CD14-positive monocyte (primary cell): ENCODE data around the gene ADPRM. TPM values are rescaled to one million over a fixed set of nuclear protein-coding genes. Genes with fewer than 3 reads are reported as not detected.

Experiments used
- DNase-seq, 3 donors: peaks; one replicate each; pipeline ENCODE4 v3.0.0-alpha.2; 2011 to 2022
- H2AFZ ChIP-seq: 2 replicates; pipeline ENCODE4 v1.6.0; 2012; ENCODE audit warnings: mild to moderate bottlenecking, low read depth, low read length, inconsistent platforms; ENCODE audit not compliant: insufficient read depth, poor library complexity, severe bottlenecking
- H3K27ac ChIP-seq, 2 donors: 1 replicate in 1 of 2; 2 replicates in 1 of 2; pipeline ENCODE4 v1.5.1; 2012 to 2013; ENCODE audit warnings: low read length in 2 of 2, control low read depth in 1 of 2, inconsistent platforms in 1 of 2, low read depth in 1 of 2, mild to moderate bottlenecking in 1 of 2
- H3K27me3 ChIP-seq, 2 donors: one replicate each; pipeline versions ENCODE4 v1.6.0 to v1.6.1; 2011 to 2013; ENCODE audit warnings: low read length in 2 of 2; ENCODE audit not compliant: control insufficient read depth in 2 of 2, insufficient read depth in 2 of 2
- H3K36me3 ChIP-seq, 2 donors: replicated peaks in 1 of 2; 1 replicate in 1 of 2; 2 replicates in 1 of 2; pipeline versions ENCODE4 v1.5.1 to v1.6.1; 2012 to 2013; ENCODE audit warnings: low read length in 2 of 2, control low read depth in 1 of 2, inconsistent platforms in 1 of 2, mild to moderate bottlenecking in 1 of 2; ENCODE audit not compliant: insufficient read depth in 2 of 2, control insufficient read depth in 1 of 2
- H3K4me1 ChIP-seq, 2 donors: 1 replicate in 1 of 2; 2 replicates in 1 of 2; pipeline versions ENCODE4 v1.5.1 to v1.6.1; 2012 to 2013; ENCODE audit warnings: low read length in 2 of 2, control low read depth in 1 of 2, inconsistent platforms in 1 of 2, mild to moderate bottlenecking in 1 of 2, moderate library complexity in 1 of 2; ENCODE audit not compliant: insufficient read depth in 2 of 2, control insufficient read depth in 1 of 2
- H3K4me2 ChIP-seq: replicated peaks from 2 replicates; pipeline ENCODE3; 2012; ENCODE audit warnings: low read length, moderate library complexity, mild to moderate bottlenecking; ENCODE audit not compliant: poor library complexity, severe bottlenecking; ENCODE audit errors: extremely low read depth
- H3K4me3 ChIP-seq, 3 experiments: fragments of 200-600 bp in 1 of 3; sonication (generic) in 1 of 3; replicated peaks in 1 of 3; 1 replicate in 2 of 3; 2 replicates in 1 of 3; pipeline ENCODE4 v1.5.1; 2011 to 2013; ENCODE audit warnings: low read length in 3 of 3, mild to moderate bottlenecking in 3 of 3, control low read depth in 2 of 3, low read depth in 2 of 3, inconsistent platforms in 1 of 3, moderate library complexity in 1 of 3
- H3K79me2 ChIP-seq: 2 replicates; pipeline ENCODE4 v1.6.0; 2012; ENCODE audit warnings: mild to moderate bottlenecking, control low read depth, inconsistent platforms, low read length, moderate library complexity; ENCODE audit not compliant: insufficient read depth
- H3K9ac ChIP-seq: 2 replicates; pipeline ENCODE4 v1.6.0; 2017; ENCODE audit warnings: low read length, mild to moderate bottlenecking; ENCODE audit not compliant: insufficient read depth, poor library complexity, severe bottlenecking
- H3K9me3 ChIP-seq, 2 donors: replicated peaks in 1 of 2; 1 replicate in 1 of 2; 2 replicates in 1 of 2; pipeline versions ENCODE4 v1.5.1 to v1.6.1; 2012 to 2013; ENCODE audit warnings: low read length in 2 of 2, control low read depth in 1 of 2; ENCODE audit not compliant: control insufficient read depth in 1 of 2, insufficient read depth in 1 of 2
- H4K20me1 ChIP-seq: 2 replicates; pipeline ENCODE4 v1.6.0; 2012; ENCODE audit warnings: mild to moderate bottlenecking, low read length, control low read depth, moderate library complexity; ENCODE audit not compliant: insufficient read depth
- H3K27ac Mint-ChIP-seq, 7 donors: one replicate each; pipeline ENCODE4 v1.8.0; 2020; ENCODE audit warnings: mild to moderate bottlenecking in 7 of 7, mixed read lengths in 7 of 7, moderate library complexity in 6 of 7, inconsistent platforms in 2 of 7
- H3K27me3 Mint-ChIP-seq, 3 donors: one replicate each; pipeline ENCODE4 v1.8.0; 2021 to 2022; ENCODE audit warnings: low read depth in 3 of 3, mild to moderate bottlenecking in 3 of 3, mixed read lengths in 3 of 3, moderate library complexity in 3 of 3, inconsistent platforms in 1 of 3
- H3K36me3 Mint-ChIP-seq, 2 donors: one replicate each; pipeline ENCODE4 v1.8.0; 2020; ENCODE audit warnings: mixed read lengths in 2 of 2, inconsistent platforms in 1 of 2, mild to moderate bottlenecking in 1 of 2
- H3K4me1 Mint-ChIP-seq: one replicate; pipeline ENCODE4 v1.8.0; 2020; ENCODE audit warnings: mild to moderate bottlenecking, mixed read lengths
- H3K4me3 Mint-ChIP-seq, 2 donors: one replicate each; pipeline ENCODE4 v1.8.0; 2020; ENCODE audit warnings: mild to moderate bottlenecking in 2 of 2, mixed read lengths in 2 of 2, moderate library complexity in 1 of 2
- H3K9me3 Mint-ChIP-seq, 7 donors: one replicate each; pipeline ENCODE4 v1.8.0; 2020 to 2022; ENCODE audit warnings: mixed read lengths in 7 of 7, mild to moderate bottlenecking in 6 of 7, moderate library complexity in 6 of 7, inconsistent platforms in 2 of 7
- WGBS: methylation state at CpG from one replicate; pipeline ENCODE4 v1.1.5; 2013; ENCODE audit warnings: missing lambda C conversion rate; ENCODE audit not compliant: insufficient coverage; 5-methylcytosine and 5-hydroxymethylcytosine counted together
- intact Hi-C, 2 donors: fragments of 100-400 bp; cut with micrococcal nuclease; formaldehyde crosslinking; loops; one replicate each; pipeline versions ENCODE4 v1.15.0 to v1.15.1; 2023
- polyA plus RNA-seq, 3 donors: library from polyadenylated mRNA; depleted of rRNA in 1 of 3; unstranded in 2 of 3; stranded (reverse) in 1 of 3; fragments of 300-500 nt in 2 of 3; fragments of >200 nt in 1 of 3; fragmentation: Illumina TruSeq in 2 of 3; gene quantifications; 1 replicate in 2 of 3; 2 replicates in 1 of 3; pipeline ENCODE4 v1.2.3, GENCODE V29; 2012 to 2021
- TF ChIP-seq, protein P1 (sequence below): fragments of 200-600 bp; IDR thresholded peaks from one replicate; pipeline ENCODE4 v1.8.0; 2022; ENCODE audit warnings: antibody characterized with exemption, mild to moderate bottlenecking

The ADPRM gene
- polyA plus RNA-seq, 3 donors = 6.0 to 9.3 (median 7.5) TPM

DNA sequence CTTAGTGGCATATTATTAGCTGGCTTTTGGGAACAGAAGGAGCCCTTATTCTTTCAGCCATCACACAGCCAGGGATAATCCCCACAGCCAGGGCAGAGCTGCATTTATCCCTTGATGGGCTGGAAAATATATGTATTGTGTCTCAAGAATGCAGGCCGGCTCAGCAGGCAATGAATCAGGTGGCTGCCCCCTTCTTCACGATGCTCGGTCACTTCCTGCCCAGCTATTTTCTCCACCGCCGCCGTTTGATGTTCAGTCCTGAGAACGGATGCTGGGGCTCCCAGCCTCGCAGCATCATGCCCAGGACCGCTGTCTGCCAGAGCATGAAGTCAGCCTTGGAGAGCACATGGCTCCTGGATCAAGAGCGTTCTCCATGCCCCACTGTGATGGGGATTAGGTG is 36.0 kb upstream of the ADPRM start:
- Histone ChIP-seq H3K27me3 (no peaks in the 10 kb centered on the region), H3K9me3 (no peaks in the 10 kb centered on the region), H3K27ac (no peak overlapping the region), H3K4me2 (no peak overlapping the region), H4K20me1 (no peaks in the 10 kb centered on the region), H3K36me3 (no peaks in the 10 kb centered on the region), H3K79me2 (no peaks in the 10 kb centered on the region), H3K9ac (no peak overlapping the region), H3K4me1 (no peaks in the 10 kb centered on the region), H2AFZ (no peak overlapping the region), H3K4me3 (no peak overlapping the region)
- TF ChIP-seq, protein P1, sequence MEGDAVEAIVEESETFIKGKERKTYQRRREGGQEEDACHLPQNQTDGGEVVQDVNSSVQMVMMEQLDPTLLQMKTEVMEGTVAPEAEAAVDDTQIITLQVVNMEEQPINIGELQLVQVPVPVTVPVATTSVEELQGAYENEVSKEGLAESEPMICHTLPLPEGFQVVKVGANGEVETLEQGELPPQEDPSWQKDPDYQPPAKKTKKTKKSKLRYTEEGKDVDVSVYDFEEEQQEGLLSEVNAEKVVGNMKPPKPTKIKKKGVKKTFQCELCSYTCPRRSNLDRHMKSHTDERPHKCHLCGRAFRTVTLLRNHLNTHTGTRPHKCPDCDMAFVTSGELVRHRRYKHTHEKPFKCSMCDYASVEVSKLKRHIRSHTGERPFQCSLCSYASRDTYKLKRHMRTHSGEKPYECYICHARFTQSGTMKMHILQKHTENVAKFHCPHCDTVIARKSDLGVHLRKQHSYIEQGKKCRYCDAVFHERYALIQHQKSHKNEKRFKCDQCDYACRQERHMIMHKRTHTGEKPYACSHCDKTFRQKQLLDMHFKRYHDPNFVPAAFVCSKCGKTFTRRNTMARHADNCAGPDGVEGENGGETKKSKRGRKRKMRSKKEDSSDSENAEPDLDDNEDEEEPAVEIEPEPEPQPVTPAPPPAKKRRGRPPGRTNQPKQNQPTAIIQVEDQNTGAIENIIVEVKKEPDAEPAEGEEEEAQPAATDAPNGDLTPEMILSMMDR = no peak
- Mint-ChIP-seq H3K36me3 (peaks cover 6 to 12% of the 10 kb centered on the region in 2 donors), H3K27me3 (no peaks in the 10 kb centered on the region), H3K9me3 (no peaks in the 10 kb centered on the region), H3K27ac (peak overlapping the region in 1 of 7 donors; percentile 62), H3K4me1 (no peaks in the 10 kb centered on the region), H3K4me3 (no peak overlapping the region)
- no peak for DNase-seq
- intact Hi-C loops = no loop called here
- WGBS = 91% methylated on average over 10 of the region's 10 CpGs

DNA sequence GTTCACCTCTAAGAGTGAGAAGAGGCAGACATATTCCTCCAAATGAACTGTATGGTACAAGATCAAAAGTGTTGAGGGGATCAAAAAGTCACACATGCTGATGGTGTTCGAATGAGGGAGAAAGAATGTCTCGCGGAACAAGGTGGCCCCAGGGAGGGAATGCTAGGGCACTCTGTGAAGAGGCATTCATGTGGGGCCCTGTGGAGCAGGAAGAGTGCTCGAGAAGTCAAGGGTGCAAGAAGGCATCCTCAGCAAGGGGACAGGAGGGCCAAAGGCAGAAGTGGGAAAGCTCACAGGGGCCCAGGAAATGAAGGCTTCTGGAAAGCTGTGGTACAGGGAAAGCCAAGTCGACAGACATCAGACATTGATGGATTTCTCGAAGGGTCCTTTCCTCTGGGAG is 34.2 kb upstream of the ADPRM start:
- WGBS = 93% methylated on average over 6 of the region's 6 CpGs
- Mint-ChIP-seq H3K27me3 (no peaks in the 10 kb centered on the region), H3K4me3 (no peak overlapping the region), H3K36me3 (peaks cover 6 to 16% of the 10 kb centered on the region in 2 donors), H3K27ac (peak overlapping the region in 1 of 7 donors; percentile 6), H3K9me3 (no peaks in the 10 kb centered on the region), H3K4me1 (no peaks in the 10 kb centered on the region)
- H3K27me3 ChIP-seq = no peaks in the 10 kb centered on the region
- no peak for DNase-seq
- H3K9ac ChIP-seq = no peak overlapping the region
- no peak overlapping the region for H3K27ac ChIP-seq
- intact Hi-C loops = no loop called here
- H2AFZ ChIP-seq = no peak overlapping the region
- H3K4me2 ChIP-seq = no peak overlapping the region
- H3K4me1 ChIP-seq = no peaks in the 10 kb centered on the region
- H3K4me3 ChIP-seq = no peak overlapping the region
- H3K36me3 ChIP-seq = no peaks in the 10 kb centered on the region
- no peaks in the 10 kb centered on the region for H3K9me3 ChIP-seq
- H4K20me1 ChIP-seq = no peaks in the 10 kb centered on the region
- no peaks in the 10 kb centered on the region for H3K79me2 ChIP-seq
- TF ChIP-seq, protein P1 = no peak
